WTC11 (cell line): Measurements from ENCODE around the gene ALOX15.

Source experiments
- ELF4 ChIP-seq: sonication (generic); formaldehyde crosslinking; IDR thresholded peaks from 2 replicates; pipeline ENCODE4 v1.8.1; 2022; ENCODE audit warnings: low read depth, mild to moderate bottlenecking, moderate library complexity, missing genetic modification reagents
- ETV6 ChIP-seq: sonication (generic); formaldehyde crosslinking; IDR thresholded peaks from 2 replicates; pipeline ENCODE4 v1.8.1; 2022; ENCODE audit warnings: mild to moderate bottlenecking, missing genetic modification reagents
- FOXP1 ChIP-seq: sonication (generic); formaldehyde crosslinking; IDR thresholded peaks from 2 replicates; pipeline ENCODE4 v1.8.0; 2022; ENCODE audit warnings: missing genetic modification reagents, mild to moderate bottlenecking, moderate library complexity, borderline replicate concordance
- GABPB1 ChIP-seq: sonication (generic); formaldehyde crosslinking; IDR thresholded peaks from 2 replicates; pipeline ENCODE4 v1.8.1; 2023; ENCODE audit warnings: mild to moderate bottlenecking, missing genetic modification reagents
- NFATC4 ChIP-seq: fragments of 250-450 bp; sonication (Bioruptor Pico); IDR thresholded peaks from 2 replicates; pipeline ENCODE4 v1.9.0; 2021; ENCODE audit warnings: mild to moderate bottlenecking
- SP1 ChIP-seq: sonication (generic); formaldehyde crosslinking; conservative IDR thresholded peaks from 2 replicates; pipeline ENCODE4 v1.8.1; 2022; ENCODE audit warnings: missing genetic modification reagents
- ZNF138 ChIP-seq: sonication (generic); formaldehyde crosslinking; conservative IDR thresholded peaks from 2 replicates; pipeline ENCODE4 v1.8.1; 2022; ENCODE audit warnings: mild to moderate bottlenecking, moderate library complexity, missing genetic modification reagents
- ZNF263 ChIP-seq: sonication (generic); formaldehyde crosslinking; IDR thresholded peaks from 2 replicates; pipeline ENCODE4 v1.8.1; 2022; ENCODE audit warnings: low read depth, mild to moderate bottlenecking, moderate library complexity, missing genetic modification reagents
- TF ChIP-seq, protein P1 (sequence below): fragments of 200-600 bp; IDR thresholded peaks from 2 replicates; pipeline ENCODE4 v1.8.0; 2022; ENCODE audit warnings: antibody characterized with exemption
- TF ChIP-seq, protein P2 (sequence below): sonication (generic); formaldehyde crosslinking; IDR thresholded peaks from 2 replicates; pipeline ENCODE4 v1.8.1; 2023; ENCODE audit warnings: mild to moderate bottlenecking, missing genetic modification reagents
- TF ChIP-seq, protein P3 (sequence below): sonication (generic); formaldehyde crosslinking; IDR thresholded peaks from 2 replicates; pipeline ENCODE4 v1.8.1; 2022; ENCODE audit warnings: mild to moderate bottlenecking, missing genetic modification reagents, moderate library complexity, borderline replicate concordance
- TF ChIP-seq, protein P4 (sequence below): sonication (generic); formaldehyde crosslinking; IDR thresholded peaks from 2 replicates; pipeline ENCODE4 v1.8.1; 2023; ENCODE audit warnings: mild to moderate bottlenecking, missing genetic modification reagents, borderline replicate concordance
- TF ChIP-seq, protein P5 (sequence below): sonication (generic); formaldehyde crosslinking; IDR thresholded peaks from 2 replicates; pipeline ENCODE4 v1.8.1; 2023; ENCODE audit warnings: mild to moderate bottlenecking, moderate library complexity, missing genetic modification reagents
- TF ChIP-seq, protein P6 (sequence below): sonication (generic); formaldehyde crosslinking; IDR thresholded peaks from 2 replicates; pipeline ENCODE4 v1.8.0; 2022; ENCODE audit warnings: mild to moderate bottlenecking, missing genetic modification reagents

DNA sequence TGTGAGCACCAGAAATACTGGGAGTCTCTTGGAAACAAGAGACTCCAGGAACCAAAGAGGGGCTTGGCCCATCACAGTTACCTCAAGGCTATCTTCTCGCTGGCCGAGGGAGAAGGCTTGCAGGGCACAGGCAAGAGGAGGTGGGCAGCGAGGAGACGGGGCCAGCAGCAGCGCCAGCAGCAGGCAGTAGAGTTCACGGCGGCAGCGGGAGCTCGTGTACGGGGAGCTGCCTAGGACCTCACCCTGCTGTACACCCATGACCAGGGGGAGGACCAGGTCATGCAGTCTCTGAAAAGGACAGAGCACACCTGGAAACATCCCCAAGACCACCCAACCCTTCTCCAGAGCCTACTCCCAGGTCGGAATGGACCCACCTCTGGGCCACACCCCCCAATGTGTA lies 31.7 kb upstream of the ALOX15 start:
- TF ChIP-seq, protein P1, sequence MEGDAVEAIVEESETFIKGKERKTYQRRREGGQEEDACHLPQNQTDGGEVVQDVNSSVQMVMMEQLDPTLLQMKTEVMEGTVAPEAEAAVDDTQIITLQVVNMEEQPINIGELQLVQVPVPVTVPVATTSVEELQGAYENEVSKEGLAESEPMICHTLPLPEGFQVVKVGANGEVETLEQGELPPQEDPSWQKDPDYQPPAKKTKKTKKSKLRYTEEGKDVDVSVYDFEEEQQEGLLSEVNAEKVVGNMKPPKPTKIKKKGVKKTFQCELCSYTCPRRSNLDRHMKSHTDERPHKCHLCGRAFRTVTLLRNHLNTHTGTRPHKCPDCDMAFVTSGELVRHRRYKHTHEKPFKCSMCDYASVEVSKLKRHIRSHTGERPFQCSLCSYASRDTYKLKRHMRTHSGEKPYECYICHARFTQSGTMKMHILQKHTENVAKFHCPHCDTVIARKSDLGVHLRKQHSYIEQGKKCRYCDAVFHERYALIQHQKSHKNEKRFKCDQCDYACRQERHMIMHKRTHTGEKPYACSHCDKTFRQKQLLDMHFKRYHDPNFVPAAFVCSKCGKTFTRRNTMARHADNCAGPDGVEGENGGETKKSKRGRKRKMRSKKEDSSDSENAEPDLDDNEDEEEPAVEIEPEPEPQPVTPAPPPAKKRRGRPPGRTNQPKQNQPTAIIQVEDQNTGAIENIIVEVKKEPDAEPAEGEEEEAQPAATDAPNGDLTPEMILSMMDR, result no peak
- TF ChIP-seq ELF4 (CRISPR knock-in tag) (no peak), NFATC4 (CRISPR knock-in tag) (no peak), ZNF263 (CRISPR knock-in tag) (no peak), ZNF138 (no peak), ETV6 (CRISPR knock-in tag) (no peak), GABPB1 (CRISPR knock-in tag) (no peak), SP1 (no peak), FOXP1 (CRISPR knock-in tag) (no peak)
- TF ChIP-seq, protein P2, sequence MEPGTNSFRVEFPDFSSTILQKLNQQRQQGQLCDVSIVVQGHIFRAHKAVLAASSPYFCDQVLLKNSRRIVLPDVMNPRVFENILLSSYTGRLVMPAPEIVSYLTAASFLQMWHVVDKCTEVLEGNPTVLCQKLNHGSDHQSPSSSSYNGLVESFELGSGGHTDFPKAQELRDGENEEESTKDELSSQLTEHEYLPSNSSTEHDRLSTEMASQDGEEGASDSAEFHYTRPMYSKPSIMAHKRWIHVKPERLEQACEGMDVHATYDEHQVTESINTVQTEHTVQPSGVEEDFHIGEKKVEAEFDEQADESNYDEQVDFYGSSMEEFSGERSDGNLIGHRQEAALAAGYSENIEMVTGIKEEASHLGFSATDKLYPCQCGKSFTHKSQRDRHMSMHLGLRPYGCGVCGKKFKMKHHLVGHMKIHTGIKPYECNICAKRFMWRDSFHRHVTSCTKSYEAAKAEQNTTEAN, result no peak
- TF ChIP-seq, protein P3, sequence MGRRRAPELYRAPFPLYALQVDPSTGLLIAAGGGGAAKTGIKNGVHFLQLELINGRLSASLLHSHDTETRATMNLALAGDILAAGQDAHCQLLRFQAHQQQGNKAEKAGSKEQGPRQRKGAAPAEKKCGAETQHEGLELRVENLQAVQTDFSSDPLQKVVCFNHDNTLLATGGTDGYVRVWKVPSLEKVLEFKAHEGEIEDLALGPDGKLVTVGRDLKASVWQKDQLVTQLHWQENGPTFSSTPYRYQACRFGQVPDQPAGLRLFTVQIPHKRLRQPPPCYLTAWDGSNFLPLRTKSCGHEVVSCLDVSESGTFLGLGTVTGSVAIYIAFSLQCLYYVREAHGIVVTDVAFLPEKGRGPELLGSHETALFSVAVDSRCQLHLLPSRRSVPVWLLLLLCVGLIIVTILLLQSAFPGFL (CRISPR knock-in tag), result no peak
- TF ChIP-seq, protein P4, sequence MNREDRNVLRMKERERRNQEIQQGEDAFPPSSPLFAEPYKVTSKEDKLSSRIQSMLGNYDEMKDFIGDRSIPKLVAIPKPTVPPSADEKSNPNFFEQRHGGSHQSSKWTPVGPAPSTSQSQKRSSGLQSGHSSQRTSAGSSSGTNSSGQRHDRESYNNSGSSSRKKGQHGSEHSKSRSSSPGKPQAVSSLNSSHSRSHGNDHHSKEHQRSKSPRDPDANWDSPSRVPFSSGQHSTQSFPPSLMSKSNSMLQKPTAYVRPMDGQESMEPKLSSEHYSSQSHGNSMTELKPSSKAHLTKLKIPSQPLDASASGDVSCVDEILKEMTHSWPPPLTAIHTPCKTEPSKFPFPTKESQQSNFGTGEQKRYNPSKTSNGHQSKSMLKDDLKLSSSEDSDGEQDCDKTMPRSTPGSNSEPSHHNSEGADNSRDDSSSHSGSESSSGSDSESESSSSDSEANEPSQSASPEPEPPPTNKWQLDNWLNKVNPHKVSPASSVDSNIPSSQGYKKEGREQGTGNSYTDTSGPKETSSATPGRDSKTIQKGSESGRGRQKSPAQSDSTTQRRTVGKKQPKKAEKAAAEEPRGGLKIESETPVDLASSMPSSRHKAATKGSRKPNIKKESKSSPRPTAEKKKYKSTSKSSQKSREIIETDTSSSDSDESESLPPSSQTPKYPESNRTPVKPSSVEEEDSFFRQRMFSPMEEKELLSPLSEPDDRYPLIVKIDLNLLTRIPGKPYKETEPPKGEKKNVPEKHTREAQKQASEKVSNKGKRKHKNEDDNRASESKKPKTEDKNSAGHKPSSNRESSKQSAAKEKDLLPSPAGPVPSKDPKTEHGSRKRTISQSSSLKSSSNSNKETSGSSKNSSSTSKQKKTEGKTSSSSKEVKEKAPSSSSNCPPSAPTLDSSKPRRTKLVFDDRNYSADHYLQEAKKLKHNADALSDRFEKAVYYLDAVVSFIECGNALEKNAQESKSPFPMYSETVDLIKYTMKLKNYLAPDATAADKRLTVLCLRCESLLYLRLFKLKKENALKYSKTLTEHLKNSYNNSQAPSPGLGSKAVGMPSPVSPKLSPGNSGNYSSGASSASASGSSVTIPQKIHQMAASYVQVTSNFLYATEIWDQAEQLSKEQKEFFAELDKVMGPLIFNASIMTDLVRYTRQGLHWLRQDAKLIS (CRISPR knock-in tag), result no peak
- TF ChIP-seq, protein P5, sequence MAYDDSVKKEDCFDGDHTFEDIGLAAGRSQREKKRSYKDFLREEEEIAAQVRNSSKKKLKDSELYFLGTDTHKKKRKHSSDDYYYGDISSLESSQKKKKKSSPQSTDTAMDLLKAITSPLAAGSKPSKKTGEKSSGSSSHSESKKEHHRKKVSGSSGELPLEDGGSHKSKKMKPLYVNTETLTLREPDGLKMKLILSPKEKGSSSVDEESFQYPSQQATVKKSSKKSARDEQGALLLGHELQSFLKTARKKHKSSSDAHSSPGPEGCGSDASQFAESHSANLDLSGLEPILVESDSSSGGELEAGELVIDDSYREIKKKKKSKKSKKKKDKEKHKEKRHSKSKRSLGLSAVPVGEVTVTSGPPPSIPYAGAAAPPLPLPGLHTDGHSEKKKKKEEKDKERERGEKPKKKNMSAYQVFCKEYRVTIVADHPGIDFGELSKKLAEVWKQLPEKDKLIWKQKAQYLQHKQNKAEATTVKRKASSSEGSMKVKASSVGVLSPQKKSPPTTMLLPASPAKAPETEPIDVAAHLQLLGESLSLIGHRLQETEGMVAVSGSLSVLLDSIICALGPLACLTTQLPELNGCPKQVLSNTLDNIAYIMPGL (CRISPR knock-in tag), result no peak
- TF ChIP-seq, protein P6, sequence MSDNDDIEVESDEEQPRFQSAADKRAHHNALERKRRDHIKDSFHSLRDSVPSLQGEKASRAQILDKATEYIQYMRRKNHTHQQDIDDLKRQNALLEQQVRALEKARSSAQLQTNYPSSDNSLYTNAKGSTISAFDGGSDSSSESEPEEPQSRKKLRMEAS (CRISPR knock-in tag), result no peak
